Spleen (tissue), 11 donors: Measurements from ENCODE around the gene ARHGAP19. TPM values are rescaled to one million over a fixed set of nuclear protein-coding genes. Genes with fewer than 3 reads are reported as not detected.

Source experiments
- DNase-seq: peaks from one replicate; pipeline ENCODE4 v3.0.0-alpha.2; 2020
- H3K27ac ChIP-seq, 8 donors: fragments of 200-600 bp; sonication (generic) in 7 of 8; 1 replicate in 4 of 8; 2 replicates in 4 of 8; pipeline versions ENCODE4 v1.5.0 to v1.8.0; 2016 to 2021; ENCODE audit warnings: inconsistent platforms in 4 of 8, mild to moderate bottlenecking in 4 of 8, moderate library complexity in 1 of 8
- H3K27me3 ChIP-seq, 7 donors: fragments of 200-600 bp; sonication (generic) in 6 of 7; replicated peaks in 1 of 7; 1 replicate in 4 of 7; 2 replicates in 3 of 7; pipeline versions ENCODE4 v1.5.0 to v1.8.0; 2016 to 2021; ENCODE audit warnings: inconsistent platforms in 3 of 7, mild to moderate bottlenecking in 1 of 7
- H3K36me3 ChIP-seq, 6 donors: fragments of 200-600 bp; sonication (generic) in 5 of 6; 1 replicate in 4 of 6; 2 replicates in 2 of 6; pipeline versions ENCODE4 v1.5.0 to v1.8.0; 2016 to 2021; ENCODE audit warnings: inconsistent platforms in 2 of 6
- H3K4me1 ChIP-seq, 6 donors: fragments of 200-600 bp; sonication (generic) in 5 of 6; 1 replicate in 3 of 6; 2 replicates in 3 of 6; pipeline versions ENCODE4 v1.5.0 to v1.8.0; 2016 to 2021; ENCODE audit warnings: inconsistent platforms in 3 of 6
- H3K4me3 ChIP-seq, 8 donors: fragments of 200-600 bp; sonication (generic) in 7 of 8; 1 replicate in 4 of 8; 2 replicates in 4 of 8; pipeline versions ENCODE4 v1.5.0 to v1.8.0; 2016 to 2021; ENCODE audit warnings: inconsistent platforms in 4 of 8, mild to moderate bottlenecking in 4 of 8, moderate library complexity in 2 of 8
- H3K9me3 ChIP-seq, 8 donors: fragments of 200-600 bp; sonication (generic) in 7 of 8; 1 replicate in 4 of 8; 2 replicates in 4 of 8; pipeline versions ENCODE4 v1.5.0 to v1.8.0; 2016 to 2021; ENCODE audit warnings: inconsistent platforms in 4 of 8
- CTCF ChIP-seq, 11 experiments: fragments of 200-600 bp in 7 of 11; fragments of 450-650 bp in 4 of 11; sonication (generic) in 4 of 11; IDR thresholded peaks in 8 of 11; conservative IDR thresholded peaks in 3 of 11; 1 replicate in 7 of 11; 2 replicates in 4 of 11; pipeline versions ENCODE4 v1.4.0 to v1.8.0; 2016 to 2021; ENCODE audit warnings: antibody characterized with exemption in 11 of 11, inconsistent platforms in 4 of 11, mild to moderate bottlenecking in 1 of 11
- POLR2A ChIP-seq, 3 donors: fragments of 450-650 bp; IDR thresholded peaks; one replicate each; pipeline ENCODE4 v1.5.1; 2017; ENCODE audit warnings: antibody characterized with exemption in 3 of 3, mild to moderate bottlenecking in 1 of 3
- POLR2AphosphoS5 ChIP-seq, 3 donors: sonication (generic); formaldehyde crosslinking; IDR thresholded peaks; one replicate each; pipeline ENCODE4 v1.5.1; 2017; ENCODE audit warnings: antibody characterized with exemption in 3 of 3
- WGBS, 5 donors: extraction: QIAGEN DNeasy Blood & Tissue Kit in 3 of 5; methylation state at CpG; one replicate each; pipeline versions ENCODE4 v1.1.5 to v1.1.7; 2013 to 2018; 5-methylcytosine and 5-hydroxymethylcytosine counted together
- intact Hi-C: fragments of 100-400 bp; cut with DNase I; formaldehyde crosslinking; loops from one replicate; pipeline ENCODE4 v1.15.0; 2023; ENCODE audit warnings: low total_unique reads
- polyA plus RNA-seq, 3 donors: library from polyadenylated mRNA; stranded (reverse); fragments of 200-250 nt; gene quantifications; one replicate each; pipeline ENCODE4 v1.2.1, GENCODE V29; 2013
- total RNA-seq, 7 donors: library from RNA; depleted of rRNA in 3 of 7; stranded (reverse); fragments of >200 nt in 3 of 7; fragmentation: NEBNext Ultra II Directional in 4 of 7; extraction: Animal tissue kit (Norgen Biotek cat#: 25700) in 4 of 7; gene quantifications; one replicate each; pipeline versions ENCODE4 v1.1.0 to v1.2.1, GENCODE V29; 2016 to 2021
- donor health status: healthy with polysubstance abuse.
- donor health status: DM: no; HTN: no; CAD: no; lungs with moderate emphysema.
- donor health status: DM: no; HTN: no; CAD: no.
- donor health status: Bipolar disorder and iron deficiency.
- donor health status: healthy.
- donor health status: DM: no; HTN: no; CAD: no.
- donor health status: DM: yes; HTN: yes; CAD: no.

ARHGAP19 gene
- total and polyA plus RNA-seq, 10 donors = 3.1 to 35.3 (median 25.1) TPM

- Histone ChIP-seq H3K36me3 (no peaks in the 10 kb centered on the region), H3K27ac (peak overlapping the region; percentile 98 to 99 (median 99)), H3K9me3 (no peaks in the 10 kb centered on the region), H3K4me1 (peaks cover 17 to 75% (median 39%) of the 10 kb centered on the region in 6 donors), H3K4me3 (peak overlapping the region; percentile 53 to 96 (median 87)), H3K27me3 (no peaks in the 10 kb centered on the region)
- DNase-seq = peak; percentile 94
- 0 to 1% (median 1%) methylated on average over 15 to 83 of the region's 83 CpGs for WGBS, 5 donors
- intact Hi-C loops = no loop called here
- TF ChIP-seq CTCF (IDR thresholded peaks at IDR 0.05 in 8 of 11, conservative IDR thresholded peaks at IDR 0.05 in 3 of 11) = peak in 6 of 11 experiments; percentile 11 to 42 (median 26)
- peak; percentile 73 to 87 (median 86) for TF ChIP-seq POLR2AphosphoS5 (IDR thresholded peaks at IDR 0.05)
- no peak for TF ChIP-seq POLR2A (IDR thresholded peaks at IDR 0.05)
Observed at GRCh38 chr10:97319671-97320479, 27.4 kb upstream of the ARHGAP19 start.

- H3K4me1 ChIP-seq = peaks cover 17 to 82% (median 39%) of the 10 kb centered on the region in 6 donors
- DNase-seq = peak; percentile 97
- 0 to 1% (median 0%) methylated on average over 38 to 79 of the region's 79 CpGs for WGBS, 5 donors
- no peaks in the 10 kb centered on the region for H3K9me3 ChIP-seq
- H3K27ac ChIP-seq = peak within 1 kb of the TSS; percentile 98 to 99 (median 99)
- H3K36me3 ChIP-seq = no peaks in the 10 kb centered on the region
- intact Hi-C loops = no loop called here
- TF ChIP-seq CTCF (IDR thresholded peaks at IDR 0.05 in 8 of 11, conservative IDR thresholded peaks at IDR 0.05 in 3 of 11) = peak in 1 of 11 experiments; percentile 8
- TF ChIP-seq POLR2AphosphoS5 (IDR thresholded peaks at IDR 0.05) = peak; percentile 86 to 93 (median 91)
- TF ChIP-seq POLR2A (IDR thresholded peaks at IDR 0.05) = peak; percentile 70 to 92 (median 79)
- peak within 1 kb of the TSS; percentile 53 to 96 (median 87) for H3K4me3 ChIP-seq
- no peaks in the 10 kb centered on the region for H3K27me3 ChIP-seq
Observed at GRCh38 chr10:97318772-97319651, 26.6 kb upstream of the ARHGAP19 start, which contains the start of gene FRAT1. Gene FRAT1, plus strand, starts transcription at chr10:97319271. Its CDS starts 183 bp downstream, at chr10:97319454.

GRCh38 chr10:97314671-97315070 lies 22.2 kb upstream of the ARHGAP19 start:
- Histone ChIP-seq H3K4me1 (peaks cover 0 to 40% (median 10%) of the 10 kb centered on the region in 6 donors), H3K9me3 (no peaks in the 10 kb centered on the region), H3K27me3 (no peaks in the 10 kb centered on the region), H3K4me3 (no peak overlapping the region), H3K36me3 (no peaks in the 10 kb centered on the region), H3K27ac (peak overlapping the region in 2 of 8 donors; percentile 13 to 51)
- TF ChIP-seq POLR2AphosphoS5 (IDR thresholded peaks at IDR 0.05) (no peak), POLR2A (IDR thresholded peaks at IDR 0.05) (no peak), CTCF (IDR thresholded peaks at IDR 0.05 in 8 of 11, conservative IDR thresholded peaks at IDR 0.05 in 3 of 11) (no peak)
- WGBS, 5 donors = 43 to 75% (median 60%) methylated on average over 4 of the region's 4 CpGs
- intact Hi-C loops = no loop called here
- DNase-seq = no peak
